Measurements from ENCODE around the gene AVP.
A peak's percentile ranks its signal among the peaks of the same experiment; 100 is the strongest.

AVP gene

DNA sequence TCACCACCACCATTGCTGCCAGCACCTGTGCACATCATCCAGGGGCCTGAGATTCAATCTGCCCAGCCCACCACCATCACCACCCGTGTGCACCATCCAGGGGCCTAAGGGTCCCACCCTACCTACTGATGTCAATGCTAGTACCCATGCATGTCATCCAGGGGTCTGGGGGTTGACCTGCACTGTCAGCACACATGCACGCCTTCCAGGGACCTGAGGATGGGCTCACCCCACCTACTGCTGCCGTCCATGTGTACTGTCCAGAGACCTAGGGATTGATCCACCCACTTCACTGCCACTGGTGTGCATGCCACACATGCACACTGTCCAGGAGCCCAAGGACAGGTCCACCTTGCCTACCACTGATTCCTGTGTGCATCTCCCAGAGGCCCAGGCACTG lies 25.0 kb downstream of the AVP start:
- Histone ChIP-seq H3K27ac (no peak overlapping the region), H3K4me1 (ENCODE audit: control insufficient read depth in 1 of 2, insufficient read depth in 1 of 2, low read depth in 1 of 2, low read length in 1 of 2) (no peaks in the 10 kb centered on the region), H3K4me3 (ENCODE audit: low read depth in 1 of 2, low read length in 1 of 2) (no peak overlapping the region), H3K36me3 (no peaks in the 10 kb centered on the region), H3K27me3 (peaks cover 6% of the 10 kb centered on the region), H3K9me3 (no peaks in the 10 kb centered on the region)
- TF ChIP-seq, protein P1, sequence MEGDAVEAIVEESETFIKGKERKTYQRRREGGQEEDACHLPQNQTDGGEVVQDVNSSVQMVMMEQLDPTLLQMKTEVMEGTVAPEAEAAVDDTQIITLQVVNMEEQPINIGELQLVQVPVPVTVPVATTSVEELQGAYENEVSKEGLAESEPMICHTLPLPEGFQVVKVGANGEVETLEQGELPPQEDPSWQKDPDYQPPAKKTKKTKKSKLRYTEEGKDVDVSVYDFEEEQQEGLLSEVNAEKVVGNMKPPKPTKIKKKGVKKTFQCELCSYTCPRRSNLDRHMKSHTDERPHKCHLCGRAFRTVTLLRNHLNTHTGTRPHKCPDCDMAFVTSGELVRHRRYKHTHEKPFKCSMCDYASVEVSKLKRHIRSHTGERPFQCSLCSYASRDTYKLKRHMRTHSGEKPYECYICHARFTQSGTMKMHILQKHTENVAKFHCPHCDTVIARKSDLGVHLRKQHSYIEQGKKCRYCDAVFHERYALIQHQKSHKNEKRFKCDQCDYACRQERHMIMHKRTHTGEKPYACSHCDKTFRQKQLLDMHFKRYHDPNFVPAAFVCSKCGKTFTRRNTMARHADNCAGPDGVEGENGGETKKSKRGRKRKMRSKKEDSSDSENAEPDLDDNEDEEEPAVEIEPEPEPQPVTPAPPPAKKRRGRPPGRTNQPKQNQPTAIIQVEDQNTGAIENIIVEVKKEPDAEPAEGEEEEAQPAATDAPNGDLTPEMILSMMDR (IDR thresholded peaks at IDR 0.05), result no peak

DNA sequence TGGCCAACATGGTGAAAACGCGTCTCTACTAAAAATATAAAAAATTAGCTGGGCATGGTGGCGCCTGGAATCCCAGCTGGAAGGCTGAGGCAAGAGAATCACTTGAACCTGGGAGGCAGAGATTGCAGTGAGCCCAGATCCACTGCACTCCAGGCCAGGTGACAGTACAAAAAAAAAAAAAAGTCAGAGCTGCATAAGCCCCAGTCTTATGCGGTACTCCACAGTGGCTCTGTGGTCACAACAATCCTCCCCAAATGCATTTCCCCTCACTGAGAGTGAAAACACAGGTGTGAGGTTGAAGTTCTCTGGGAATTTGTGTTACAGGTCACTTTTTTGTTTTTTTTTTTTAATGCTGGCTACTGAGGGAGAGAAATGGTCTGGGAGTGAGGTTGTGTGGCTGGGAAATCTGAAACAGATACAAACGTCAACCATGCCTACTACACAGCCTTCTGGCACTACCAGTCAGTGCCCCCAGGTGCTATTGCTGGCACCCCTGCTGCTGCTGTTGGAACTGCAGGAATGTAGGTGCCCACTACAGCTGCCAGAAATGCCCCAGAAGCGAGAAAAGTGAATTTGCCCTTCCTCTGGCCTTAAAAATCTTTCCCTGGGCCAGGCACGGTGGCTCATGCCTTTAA lies 33.0 kb downstream of the AVP start:
- Histone ChIP-seq H3K4me1 (ENCODE audit: control insufficient read depth in 1 of 2, insufficient read depth in 1 of 2, low read depth in 1 of 2, low read length in 1 of 2) (peaks cover 6% of the 10 kb centered on the region in 2 experiments), H3K36me3 (peaks cover 15% of the 10 kb centered on the region), H3K4me3 (ENCODE audit: low read depth in 1 of 2, low read length in 1 of 2) (no peak overlapping the region), H3K9me3 (no peaks in the 10 kb centered on the region), H3K27ac (no peak overlapping the region), H3K27me3 (no peaks in the 10 kb centered on the region)
- TF ChIP-seq, protein P1 (IDR thresholded peaks at IDR 0.05), result no peak

DNA sequence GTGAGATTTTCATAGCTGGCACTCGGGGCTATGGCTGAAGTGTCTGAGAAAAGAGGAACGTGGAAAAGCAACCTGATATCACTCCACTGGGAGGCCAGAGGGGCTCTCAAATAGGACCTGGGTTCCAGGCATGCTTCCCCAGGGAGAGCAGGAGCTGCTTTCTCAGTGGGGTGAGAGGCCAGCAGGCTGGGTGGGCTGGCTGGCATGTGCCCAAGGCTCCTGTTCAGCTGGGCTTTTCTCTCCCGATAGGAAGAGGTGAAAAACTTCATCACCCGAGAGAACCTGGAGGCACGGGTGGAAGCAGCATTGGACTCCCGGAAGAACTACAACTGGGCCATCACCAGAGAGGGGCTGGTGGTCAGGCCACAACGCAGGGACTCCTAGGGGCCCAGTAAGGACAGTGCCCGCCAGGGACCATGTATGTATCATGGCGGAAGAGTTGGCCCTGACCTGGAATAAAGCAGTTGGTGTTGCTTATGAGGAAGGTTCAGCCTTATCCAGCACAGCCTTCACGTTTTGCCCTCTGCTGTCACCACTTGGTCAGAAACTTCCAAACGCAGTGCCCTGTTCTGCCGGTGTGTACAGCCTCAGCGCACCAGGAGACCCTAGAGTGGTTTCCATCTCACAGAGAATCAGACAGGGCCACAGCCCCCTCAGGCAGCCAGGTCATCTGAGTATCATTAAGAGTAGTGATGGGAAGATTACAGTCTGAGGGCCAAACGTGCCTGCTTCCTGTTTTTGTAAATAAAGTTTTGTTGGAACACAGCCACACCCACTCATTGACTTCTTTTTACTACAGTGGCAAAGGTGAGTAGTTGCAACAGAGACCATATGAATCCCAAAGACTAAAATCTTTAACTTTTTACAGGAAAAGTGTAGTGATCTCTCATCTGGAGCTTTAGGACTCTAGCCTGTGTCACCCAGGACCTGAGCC lies 36.8 kb downstream of the AVP start:
- Histone ChIP-seq H3K4me1 (ENCODE audit: control insufficient read depth in 1 of 2, insufficient read depth in 1 of 2, low read depth in 1 of 2, low read length in 1 of 2) (peaks cover 18 to 20% of the 10 kb centered on the region in 2 experiments), H3K4me3 (ENCODE audit: low read depth in 1 of 2, low read length in 1 of 2) (no peak overlapping the region), H3K27me3 (no peaks in the 10 kb centered on the region), H3K27ac (no peak overlapping the region), H3K36me3 (peaks cover 15% of the 10 kb centered on the region), H3K9me3 (no peaks in the 10 kb centered on the region)
- TF ChIP-seq, protein P1 (IDR thresholded peaks at IDR 0.05), result no peak

DNA sequence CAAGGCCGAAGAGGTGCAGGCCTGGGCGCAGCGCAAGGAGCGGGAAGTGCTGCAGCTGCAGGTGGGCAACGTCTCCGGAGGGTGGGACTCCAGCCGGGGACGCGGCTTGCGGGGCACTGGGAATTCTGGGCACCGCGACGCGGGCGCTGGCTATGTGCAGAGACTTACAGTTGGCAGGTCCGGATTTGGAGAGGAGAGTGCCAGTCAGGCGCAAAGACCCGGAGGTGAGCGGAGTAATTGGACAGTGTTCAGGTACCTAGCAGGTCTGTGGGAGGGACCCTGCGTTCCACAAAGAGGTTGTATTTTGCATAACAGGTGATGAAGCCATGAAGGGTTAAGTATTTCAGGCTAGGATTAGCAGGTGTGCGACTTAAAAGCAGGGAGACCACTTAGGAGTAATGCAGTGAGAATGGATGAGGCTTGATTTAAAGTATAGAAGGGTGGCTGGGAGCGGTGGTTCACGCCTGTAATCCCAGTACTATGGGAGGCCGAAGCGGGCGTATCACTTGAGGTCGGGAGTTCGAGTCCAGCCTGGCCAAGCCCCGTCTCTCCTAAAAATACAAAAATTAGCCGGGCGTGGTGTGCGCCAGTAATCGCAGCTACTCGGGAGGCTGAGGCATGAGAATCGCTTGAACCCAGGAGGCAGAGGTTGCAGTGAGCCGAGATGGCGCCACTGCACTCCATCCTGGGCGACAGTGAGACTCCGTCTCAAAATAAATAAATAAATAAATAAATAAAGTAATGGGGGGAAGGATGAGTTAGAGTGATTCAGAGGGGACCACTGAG lies 37.7 kb downstream of the AVP start:
- H3K27me3 ChIP-seq, result no peaks in the 10 kb centered on the region
- TF ChIP-seq, protein P1 (IDR thresholded peaks at IDR 0.05), result no peak
- H3K9me3 ChIP-seq, result no peaks in the 10 kb centered on the region
- peak overlapping the region; percentile 73 to 93 for H3K4me3 ChIP-seq (ENCODE audit: low read depth in 1 of 2, low read length in 1 of 2)
- H3K4me1 ChIP-seq (ENCODE audit: control insufficient read depth in 1 of 2, insufficient read depth in 1 of 2, low read depth in 1 of 2, low read length in 1 of 2), result peaks cover 18 to 20% of the 10 kb centered on the region in 2 experiments
- peaks cover 15% of the 10 kb centered on the region for H3K36me3 ChIP-seq
- H3K27ac ChIP-seq, result no peak overlapping the region
